H1 (cell line): ENCODE results near the gene PIAS4. TPM values are rescaled to one million over a fixed set of nuclear protein-coding genes. Genes with fewer than 3 reads are reported as not detected.

Experiments used
- CTCF ChIA-PET: fragments of 300-600 bp; sonication (Branson Sonifier 250); formaldehyde crosslinking; loops from one replicate; lab custom pipeline; 2021; ENCODE audit not compliant: partially characterized antibody; lab: Charles Lee
- POLR2A ChIA-PET: fragments of 300-600 bp; sonication (Branson Sonifier 250); formaldehyde crosslinking; loops from one replicate; lab custom pipeline; 2021; ENCODE audit warnings: inconsistent platforms; ENCODE audit not compliant: partially characterized antibody; lab: Charles Lee
- DNase-seq, 2 experiments: peaks; one replicate each; pipeline versions ENCODE4 v3.0.0 to v3.0.0-alpha.2; 2010 to 2022; ENCODE audit warnings: low spot score in 2 of 2, low read depth in 1 of 2, mixed read lengths in 1 of 2
- FAIRE-seq: peaks from 2 replicates; lab custom pipeline; 2011; peaks lifted over from hg19 to GRCh38; lab: Jason Lieb, UNC
- H2AFZ ChIP-seq: 2 replicates; pipeline ENCODE4 v1.8.1; 2012; ENCODE audit warnings: low read length, inconsistent platforms
- H2AK5ac ChIP-seq: 2 replicates; pipeline ENCODE4 v1.6.1; 2013; ENCODE audit warnings: low read depth, low read length
- H2BK120ac ChIP-seq: replicated peaks from 2 replicates; pipeline ENCODE3; 2013; ENCODE audit warnings: low read depth, low read length, inconsistent platforms
- H2BK12ac ChIP-seq: 2 replicates; pipeline ENCODE4 v1.6.1; 2013; ENCODE audit warnings: low read depth, low read length
- H2BK15ac ChIP-seq: 2 replicates; pipeline ENCODE4 v1.6.1; 2013; ENCODE audit warnings: low read length
- H2BK20ac ChIP-seq: 2 replicates; pipeline ENCODE4 v1.6.1; 2013; ENCODE audit warnings: low read length
- H2BK5ac ChIP-seq: 2 replicates; pipeline ENCODE4 v1.6.1; 2013; ENCODE audit warnings: low read depth, low read length
- H3K14ac ChIP-seq: 2 replicates; pipeline ENCODE4 v1.6.1; 2013; ENCODE audit warnings: inconsistent platforms; ENCODE audit not compliant: insufficient read length
- H3K18ac ChIP-seq: 2 replicates; pipeline ENCODE4 v1.6.1; 2013; ENCODE audit warnings: low read length; ENCODE audit errors: extremely low read depth
- H3K23ac ChIP-seq: 2 replicates; pipeline ENCODE4 v1.6.1; 2013; ENCODE audit warnings: inconsistent platforms; ENCODE audit not compliant: insufficient read length
- H3K23me2 ChIP-seq: 2 replicates; pipeline ENCODE4 v1.6.1; 2013; ENCODE audit warnings: low read depth, low read length
- H3K27ac ChIP-seq: 2 replicates; pipeline ENCODE4 v1.6.1; 2011; ENCODE audit warnings: low read depth, low read length, inconsistent platforms
- H3K27me3 ChIP-seq, 4 experiments: replicated peaks in 1 of 4; 1 replicate in 1 of 4; 2 replicates in 3 of 4; pipeline versions ENCODE4 v1.6.1 to v1.8.1; 2011 to 2013; ENCODE audit warnings: low read length in 3 of 4, mild to moderate bottlenecking in 3 of 4, inconsistent platforms in 2 of 4, mixed read lengths in 2 of 4, moderate library complexity in 1 of 4; ENCODE audit not compliant: control insufficient read depth in 3 of 4, insufficient read depth in 3 of 4; ENCODE audit errors: extremely low read depth in 1 of 4
- H3K36me3 ChIP-seq, 4 experiments: 2 replicates each; pipeline versions ENCODE4 v1.6.1 to v1.8.1; 2011 to 2013; ENCODE audit warnings: mild to moderate bottlenecking in 4 of 4, low read length in 3 of 4, moderate library complexity in 2 of 4, control low read depth in 1 of 4, inconsistent platforms in 1 of 4; ENCODE audit not compliant: insufficient read depth in 4 of 4, control insufficient read depth in 2 of 4
- H3K4ac ChIP-seq: replicated peaks from 2 replicates; pipeline ENCODE3; 2013; ENCODE audit warnings: low read length, low read depth, mixed read lengths, inconsistent platforms; ENCODE audit not compliant: insufficient read length
- H3K4me1 ChIP-seq, 4 experiments: replicated peaks in 1 of 4; 1 replicate in 1 of 4; 2 replicates in 3 of 4; pipeline versions ENCODE4 v1.6.1 to v1.8.1; 2011 to 2013; ENCODE audit warnings: low read length in 3 of 4, inconsistent platforms in 2 of 4, mixed read lengths in 1 of 4; ENCODE audit not compliant: insufficient read depth in 4 of 4, control insufficient read depth in 3 of 4
- H3K4me2 ChIP-seq, 2 experiments: 2 replicates each; pipeline versions ENCODE4 v1.6.1 to v1.8.1; 2011 to 2013; ENCODE audit warnings: low read depth in 2 of 2, low read length in 2 of 2, control low read depth in 1 of 2, inconsistent platforms in 1 of 2, mild to moderate bottlenecking in 1 of 2; ENCODE audit not compliant: insufficient read depth in 1 of 2
- H3K4me3 ChIP-seq, 4 experiments: fragments of 200-600, 300-600 bp in 1 of 4; sonication (generic), shearing (Covaris generic), sonication (Bioruptor Twin) in 1 of 4; 2 replicates each; pipeline versions ENCODE4 v1.5.1 to v1.8.1; 2011 to 2016; ENCODE audit warnings: low read length in 4 of 4, low read depth in 3 of 4, control low read depth in 2 of 4, inconsistent platforms in 2 of 4, mild to moderate bottlenecking in 2 of 4, mixed read lengths in 1 of 4, moderate library complexity in 1 of 4; ENCODE audit not compliant: insufficient read depth in 2 of 4; ENCODE audit errors: extremely low read depth in 1 of 4
- H3K56ac ChIP-seq: replicated peaks from 2 replicates; pipeline ENCODE3; 2013; ENCODE audit warnings: low read depth, mild to moderate bottlenecking, mixed read lengths, low read length, inconsistent platforms; ENCODE audit not compliant: insufficient read length
- H3K79me1 ChIP-seq: 2 replicates; pipeline ENCODE4 v1.6.1; 2013; ENCODE audit warnings: low read depth, low read length, control low read depth
- H3K79me2 ChIP-seq, 2 experiments: 2 replicates each; pipeline versions ENCODE4 v1.6.1 to v1.8.1; 2012 to 2013; ENCODE audit warnings: low read length in 2 of 2, mild to moderate bottlenecking in 2 of 2, inconsistent platforms in 1 of 2; ENCODE audit not compliant: insufficient read depth in 2 of 2, control insufficient read depth in 1 of 2
- H3K9ac ChIP-seq, 4 experiments: replicated peaks in 1 of 4; 1 replicate in 1 of 4; 2 replicates in 3 of 4; pipeline versions ENCODE4 v1.6.1 to v1.8.1; 2011 to 2013; ENCODE audit warnings: low read depth in 3 of 4, low read length in 3 of 4, control low read depth in 2 of 4, mild to moderate bottlenecking in 2 of 4, moderate library complexity in 2 of 4, inconsistent platforms in 1 of 4; ENCODE audit errors: extremely low read depth in 1 of 4
- H3K9me3 ChIP-seq, 2 experiments: 2 replicates each; pipeline versions ENCODE4 v1.6.1 to v1.8.1; 2012 to 2013; ENCODE audit warnings: mild to moderate bottlenecking in 2 of 2, moderate library complexity in 2 of 2, control low read depth in 1 of 2, inconsistent platforms in 1 of 2, low read depth in 1 of 2, low read length in 1 of 2, mixed read lengths in 1 of 2; ENCODE audit not compliant: insufficient read depth in 2 of 2
- H4K20me1 ChIP-seq, 2 experiments: replicated peaks in 1 of 2; 2 replicates each; pipeline versions ENCODE3 to v1.8.1; 2011 to 2013; ENCODE audit warnings: inconsistent platforms in 2 of 2, low read length in 2 of 2, mild to moderate bottlenecking in 1 of 2; ENCODE audit not compliant: insufficient read depth in 2 of 2, control insufficient read depth in 1 of 2
- H4K5ac ChIP-seq: 2 replicates; pipeline ENCODE4 v1.6.1; 2013; ENCODE audit warnings: low read length, low read depth, mixed read lengths, inconsistent platforms; ENCODE audit not compliant: insufficient read length
- H4K8ac ChIP-seq: 2 replicates; pipeline ENCODE4 v1.8.0; 2013; ENCODE audit warnings: mild to moderate bottlenecking, moderate library complexity, low read length, inconsistent platforms; ENCODE audit not compliant: insufficient read depth; ENCODE audit errors: extremely low read depth
- H4K91ac ChIP-seq: replicated peaks from 2 replicates; pipeline ENCODE3; 2013; ENCODE audit warnings: low read length, mixed read lengths, inconsistent platforms; ENCODE audit not compliant: insufficient read length
- NANOG ChIP-seq: IDR thresholded peaks from 2 replicates; pipeline ENCODE4 v1.6.1; 2011; ENCODE audit warnings: low read length, low read depth, mild to moderate bottlenecking, inconsistent platforms; ENCODE audit not compliant: insufficient read depth, poor library complexity, severe bottlenecking
- NRF1 ChIP-seq: IDR thresholded peaks from 2 replicates; pipeline ENCODE4 v1.6.1; 2011; ENCODE audit warnings: mild to moderate bottlenecking, low read depth, low read length, improper control_type of control experiment
- POLR2A ChIP-seq, 2 experiments: IDR thresholded peaks; 1 replicate in 1 of 2; 2 replicates in 1 of 2; pipeline ENCODE4 v1.6.1; 2011; ENCODE audit warnings: low read depth in 2 of 2, low read length in 2 of 2, mild to moderate bottlenecking in 2 of 2; ENCODE audit errors: control extremely low read depth in 1 of 2
- SIN3A ChIP-seq, 2 experiments: IDR thresholded peaks in 1 of 2; conservative IDR thresholded peaks in 1 of 2; 2 replicates each; pipeline ENCODE4 v1.6.1; 2011 to 2012; ENCODE audit warnings: low read length in 2 of 2, improper control_type of control experiment in 1 of 2, low read depth in 1 of 2, mild to moderate bottlenecking in 1 of 2
- WGBS, 2 experiments: shearing (Covaris generic) in 1 of 2; methylation state at CpG; one replicate each; pipeline versions ENCODE4 v1.1.6 to v1.1.7; 2013 to 2015; ENCODE audit warnings: low lambda C conversion rate in 2 of 2, mixed read lengths in 2 of 2, inconsistent platforms in 1 of 2, low coverage in 1 of 2, missing lambda C conversion rate in 1 of 2; ENCODE audit not compliant: insufficient replicate concordance in 2 of 2, insufficient coverage in 1 of 2, insufficient read length in 1 of 2; ENCODE audit errors: extremely low coverage in 1 of 2, missing lambda C conversion rate in 1 of 2; 5-methylcytosine and 5-hydroxymethylcytosine counted together
- polyA plus RNA-seq, 7 experiments: library from polyadenylated mRNA; depleted of rRNA in 3 of 7; stranded (reverse) in 5 of 7; unstranded in 2 of 7; fragments of >200 nt in 5 of 7; fragments of 200-250 nt in 2 of 7; gene quantifications; 1 replicate in 5 of 7; 2 replicates in 1 of 7; 4 replicates in 1 of 7; pipeline versions ENCODE4 v1.2.1 to v1.2.3, GENCODE V29; 2011 to 2013; ENCODE audit warnings: missing spikeins in 2 of 7, mixed read lengths in 2 of 7
- total RNA-seq: library from RNA; stranded (reverse); fragmentation: NEBNext Ultra II Directional; extraction: Animal tissue kit (Norgen Biotek cat#: 25700); gene quantifications from 2 replicates; pipeline ENCODE4 v1.2.1, GENCODE V29; 2021

Gene PIAS4
- total and polyA plus RNA-seq, 2 of the 8 experiments (the other 6 are each of a cell fraction or from before 2014, with no cell fraction given), result 30.2 to 51.4 TPM

DNA sequence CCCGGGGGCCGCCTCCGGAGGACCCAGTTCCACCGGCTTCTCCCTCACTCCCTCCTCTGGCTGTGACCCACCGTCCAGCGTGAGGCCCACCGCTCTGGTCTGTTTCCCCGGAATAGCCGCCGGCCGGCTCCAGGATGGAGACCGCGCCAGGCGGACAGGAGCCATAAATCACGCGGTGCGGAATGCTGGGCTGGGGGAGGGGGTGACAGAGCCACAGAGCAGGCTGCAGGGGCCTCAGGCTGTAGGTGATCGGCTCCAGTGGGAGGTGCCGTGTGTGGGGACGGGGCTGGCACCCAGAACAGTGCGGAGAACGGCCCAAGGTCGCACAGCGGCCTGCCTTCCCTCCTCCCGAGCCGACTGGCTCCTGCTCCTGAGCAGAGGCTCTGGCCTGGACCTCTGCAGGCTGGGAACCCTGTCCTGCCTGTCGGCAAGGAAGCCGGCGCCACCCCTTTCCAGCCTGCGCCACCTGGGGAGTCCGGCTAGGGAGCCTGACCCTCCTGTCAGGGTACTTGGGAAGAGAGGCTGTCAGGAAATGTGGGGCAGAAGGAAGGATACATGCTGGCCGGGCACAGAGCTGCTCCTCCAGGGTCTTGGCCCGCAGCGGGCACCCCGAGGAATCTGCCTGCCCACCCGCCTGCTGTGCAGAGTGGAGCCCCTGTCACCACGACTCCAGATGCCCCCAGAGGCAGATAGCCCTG is 8.3 kb downstream of the PIAS4 start:
- no peak overlapping the region for H2AK5ac ChIP-seq
- no peak overlapping the region for H3K56ac ChIP-seq
- no peak overlapping the region for H4K91ac ChIP-seq
- no peak overlapping the region for H3K4me2 ChIP-seq
- peaks cover 4 to 56% of the 10 kb centered on the region in 2 experiments; a peak in 3 of 4 replicates for H3K79me2 ChIP-seq
- H2BK12ac ChIP-seq, result no peak overlapping the region
- H3K4me1 ChIP-seq, result peaks cover 0 to 3% (median 0%) of the 10 kb centered on the region in 4 experiments; a peak in 4 of 7 replicates
- no peaks in the 10 kb centered on the region for H3K9me3 ChIP-seq
- H3K23me2 ChIP-seq, result no peaks in the 10 kb centered on the region; the same call in 1 of the 2 replicates
- no peak overlapping the region for H3K9ac ChIP-seq
- no peak overlapping the region for H4K8ac ChIP-seq
- POLR2A ChIA-PET, result interaction anchor here (3.2 kb wide), 1 partner anchor 31 kb away, joined by 13 read pairs; the partner anchor contains the start of gene EEF2
- H3K27me3 ChIP-seq, result no peaks in the 10 kb centered on the region
- H2BK120ac ChIP-seq, result no peak overlapping the region
- no peak for FAIRE-seq
- DNase-seq, result no peak
- CTCF ChIA-PET, result no interaction called here
- H3K36me3 ChIP-seq, result peaks cover 0 to 26% (median 7%) of the 10 kb centered on the region in 4 experiments; a peak in 5 of 8 replicates
- H2BK20ac ChIP-seq, result no peak overlapping the region
- H3K4ac ChIP-seq, result no peak overlapping the region
- no peak overlapping the region for H3K4me3 ChIP-seq
- H3K18ac ChIP-seq, result no peak overlapping the region
- no peak overlapping the region for H3K14ac ChIP-seq
- no peak overlapping the region for H2BK15ac ChIP-seq
- H3K79me1 ChIP-seq, result peaks cover 19% of the 10 kb centered on the region
- no peak overlapping the region for H4K5ac ChIP-seq
- H3K27ac ChIP-seq, result no peak overlapping the region
- no peak overlapping the region for H2AFZ ChIP-seq
- H3K23ac ChIP-seq, result no peak overlapping the region
- peaks cover 28 to 43% of the 10 kb centered on the region in 2 experiments for H4K20me1 ChIP-seq
- H2BK5ac ChIP-seq, result no peak overlapping the region; the same call in 1 of the 2 replicates
- WGBS, 2 experiments, result 95% methylated on average over 31 of the region's 37 CpGs; no CpG with 5 or more reads in 1 of the 2 experiments
- TF ChIP-seq NANOG (no peak), SIN3A (conservative IDR thresholded peaks at IDR 0.05 in 1 of 2, IDR thresholded peaks at IDR 0.05 in 1 of 2; ENCODE audit: low read depth in 1 of 2, low read length in 2 of 2) (no peak), NRF1 (no peak), POLR2A (IDR thresholded peaks at IDR 0.05; ENCODE audit: control extremely low read depth in 1 of 2, low read depth in 2 of 2, low read length in 2 of 2) (no peak)
